Activated naive CD4-positive, alpha-beta T cell (primary cell): ENCODE measurements around the gene HSFX4.
"Not testable (repeated sequence)": the region's sequence is repeated elsewhere in the genome, so short reads cannot be mapped to it uniquely, and the experiment has no call there.

Experiments
- DNase-seq, 4 experiments: peaks; one replicate each; lab custom pipeline; 2025; lab: John Stamatoyannopoulos, UW

The HSFX4 gene

GRCh38 chrX:149937871-149938426, 8.6 kb downstream of the HSFX4 start:
- DNase-seq, result peak in 2 of 4 experiments; percentile 10 to 27

GRCh38 chrX:149938427-149938880, 9.1 kb downstream of the HSFX4 start, which contains the start of gene EOLA2:
EOLA2 (minus strand) TSS chrX:149938491; CDS start chrX:149933874, 4,617 bp downstream.
- peak; percentile 64 to 87 (median 80) for DNase-seq

GRCh38 chrX:149938881-149939654, 9.7 kb downstream of the HSFX4 start:
- DNase-seq, result peak; percentile 73 to 94 (median 82)

- DNase-seq, result no peak
Observed at GRCh38 chrX:149939655-149939904, 10.2 kb downstream of the HSFX4 start.

- DNase-seq, result peak; percentile 64 to 86 (median 72)
Observed at GRCh38 chrX:149939905-149940673, 10.7 kb downstream of the HSFX4 start.

GRCh38 chrX:149940674-149941024, 11.3 kb downstream of the HSFX4 start:
- not testable (repeated sequence) for DNase-seq

GRCh38 chrX:149945087-149945670, 15.8 kb downstream of the HSFX4 start:
- not testable (repeated sequence) for DNase-seq

GRCh38 chrX:149945820-149946219, 16.4 kb downstream of the HSFX4 start:
- DNase-seq, result not testable (repeated sequence)

- DNase-seq, result not testable (repeated sequence)
Observed at GRCh38 chrX:149946932-149947331, 17.6 kb downstream of the HSFX4 start.

- no peak for DNase-seq
Observed at GRCh38 chrX:149948016-149948415, 18.6 kb downstream of the HSFX4 start.

- no peak for DNase-seq
Observed at GRCh38 chrX:149949743-149950436, 20.5 kb downstream of the HSFX4 start.

GRCh38 chrX:149950681-149951080, 21.3 kb downstream of the HSFX4 start:
- DNase-seq, result no peak

GRCh38 chrX:149961572-149961971, 32.2 kb downstream of the HSFX4 start:
- no peak for DNase-seq

- DNase-seq, result no peak
Observed at GRCh38 chrX:149962010-149962409, 32.6 kb downstream of the HSFX4 start.

- no peak for DNase-seq
Observed at GRCh38 chrX:149962859-149963757, 33.7 kb downstream of the HSFX4 start.

- no peak for DNase-seq
Observed at GRCh38 chrX:149979126-149979644, 49.8 kb downstream of the HSFX4 start.
